HG03457 (cell line): ENCODE measurements around the gene CMTM5.
"Not testable (repeated sequence)": the region's sequence is repeated elsewhere in the genome, so short reads cannot be mapped to it uniquely, and the experiment has no call there.

Source experiments
- ATAC-seq: cut with Tn5 transposase; IDR thresholded peaks from one replicate; pipeline ENCODE4 v1.9.1; 2021; ENCODE audit warnings: moderate number of reproducible peaks; ENCODE audit not compliant: unreplicated experiment

The CMTM5 gene

DNA sequence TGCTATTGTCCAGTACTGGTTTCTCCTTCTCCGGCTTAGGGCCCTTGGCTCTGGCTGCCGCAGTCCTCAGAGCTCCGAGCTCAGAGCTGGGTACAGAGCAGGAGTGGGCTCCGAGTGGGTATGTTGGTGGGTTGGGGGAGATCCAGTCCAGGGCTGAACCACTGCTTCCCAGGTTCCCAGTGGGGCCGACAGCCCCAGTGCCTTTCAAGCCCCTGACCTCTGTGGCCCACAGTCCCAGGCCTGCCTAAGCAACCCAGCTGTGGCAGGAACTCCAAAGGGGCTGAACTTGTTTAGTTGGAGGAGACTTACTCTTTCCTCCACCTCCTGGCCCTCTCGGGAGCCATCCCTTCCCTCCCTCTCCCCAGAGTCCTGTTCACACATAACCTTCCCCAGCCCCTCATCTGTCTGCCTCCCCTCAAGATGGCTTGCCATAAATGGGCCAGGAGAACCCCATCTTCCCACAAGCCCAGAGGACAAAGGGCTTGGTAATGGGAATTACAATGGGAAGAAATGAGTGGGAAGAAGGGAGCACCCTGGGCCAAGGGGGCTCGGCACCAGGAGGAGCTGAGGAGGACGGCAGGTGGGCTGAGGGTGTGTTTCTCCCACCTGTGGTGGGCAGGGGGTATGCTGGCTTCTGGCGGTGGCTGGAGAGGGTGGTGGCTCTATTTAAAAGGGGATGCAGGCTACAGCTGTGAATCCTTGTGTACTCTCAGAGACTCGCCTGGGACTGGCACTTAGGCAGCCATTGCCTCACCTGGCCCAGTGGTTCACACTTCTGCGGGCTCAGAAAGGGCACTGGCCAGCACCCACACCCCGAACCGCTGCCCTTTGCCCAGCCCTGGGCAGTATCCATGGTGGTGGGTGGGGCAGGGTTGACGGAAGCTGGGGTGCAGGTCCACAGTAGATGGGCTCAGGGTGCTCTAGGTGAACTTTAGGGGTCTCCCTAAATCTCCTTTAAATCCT lies 35.0 kb downstream of the CMTM5 start:
- ATAC-seq: no peak

DNA sequence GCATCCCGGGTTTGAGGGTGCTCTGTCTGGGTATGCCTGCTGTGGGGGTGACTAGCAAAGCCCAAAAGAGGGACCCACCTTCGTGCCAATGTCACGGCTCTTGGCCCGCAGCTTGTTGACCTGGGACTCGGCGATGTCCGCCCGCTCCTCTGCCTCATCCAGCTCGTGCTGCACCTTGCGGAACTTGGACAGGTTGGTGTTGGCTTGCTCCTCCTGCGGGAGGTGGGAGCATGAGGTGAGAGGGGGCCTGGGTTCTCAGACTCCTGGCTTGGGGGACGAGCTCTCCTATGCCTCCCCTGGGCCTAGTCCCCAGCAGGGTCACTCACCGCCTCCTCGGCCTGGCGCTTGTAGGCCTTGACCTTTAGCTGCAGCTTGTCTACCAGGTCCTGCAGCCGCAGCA lies 36.8 kb downstream of the CMTM5 start:
- ATAC-seq: no peak

DNA sequence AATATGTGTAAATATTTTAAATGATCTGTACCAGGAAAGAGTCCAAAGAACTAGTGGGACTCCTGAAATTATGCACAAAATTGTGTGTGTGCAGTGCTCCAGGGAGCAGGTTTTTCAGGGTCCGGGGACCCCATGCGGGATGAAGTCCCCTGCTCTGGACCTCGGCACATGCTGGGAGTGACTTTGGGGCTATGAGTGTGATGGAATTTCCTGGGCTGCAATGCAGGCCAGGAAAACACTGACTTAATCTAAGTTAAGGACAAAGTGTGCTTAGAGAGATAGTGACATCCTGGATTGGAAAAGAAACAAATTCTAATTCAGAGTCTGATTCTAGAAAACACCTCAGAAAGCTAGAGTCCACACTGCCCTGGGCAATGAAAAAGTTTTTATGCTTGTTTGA lies 37.4 kb downstream of the CMTM5 start:
- no peak for ATAC-seq

DNA sequence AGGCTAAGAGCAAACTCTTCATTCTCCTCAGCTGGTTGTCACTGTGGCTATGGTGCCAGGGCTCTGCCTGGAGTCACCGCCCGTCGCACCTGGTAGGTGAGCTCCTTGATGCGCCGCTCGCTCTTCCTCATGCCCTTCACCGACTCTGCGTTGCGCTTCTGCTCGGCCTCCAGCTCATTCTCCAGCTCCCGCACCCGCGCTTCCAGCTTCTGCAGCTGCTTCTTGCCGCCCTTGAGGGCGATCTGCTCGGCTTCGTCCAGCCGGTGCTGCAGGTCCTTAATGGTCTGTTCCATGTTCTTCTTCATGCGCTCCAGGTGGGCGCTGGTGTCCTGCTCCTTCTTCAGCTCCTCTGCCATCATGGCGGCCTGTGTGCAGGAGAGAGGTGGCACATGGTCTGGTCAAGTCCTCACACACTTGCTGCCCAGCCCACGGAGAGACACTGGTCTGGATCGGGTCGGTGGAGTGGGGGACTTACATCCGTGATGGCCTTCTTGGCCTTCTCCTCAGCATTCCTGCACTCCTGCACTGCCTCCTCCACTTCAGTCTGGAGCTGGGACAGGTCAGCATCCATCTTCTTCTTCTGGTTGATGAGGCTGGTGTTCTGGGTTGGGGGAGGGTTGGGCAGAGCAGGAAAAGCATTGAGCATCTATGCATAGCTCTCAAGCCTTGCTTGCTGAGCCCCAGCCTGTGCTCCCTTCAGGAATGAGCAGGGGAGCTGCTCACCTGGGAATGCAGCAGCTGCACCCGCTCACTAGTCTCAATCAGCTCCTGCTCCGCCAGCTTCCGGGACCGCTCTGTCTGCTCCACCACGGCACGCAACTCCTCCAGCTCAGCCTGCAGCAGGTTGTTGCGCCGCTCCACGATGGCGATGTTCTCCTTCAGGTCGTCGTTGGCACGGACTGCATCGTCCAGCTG lies 38.3 kb downstream of the CMTM5 start:
- no peak for ATAC-seq

DNA sequence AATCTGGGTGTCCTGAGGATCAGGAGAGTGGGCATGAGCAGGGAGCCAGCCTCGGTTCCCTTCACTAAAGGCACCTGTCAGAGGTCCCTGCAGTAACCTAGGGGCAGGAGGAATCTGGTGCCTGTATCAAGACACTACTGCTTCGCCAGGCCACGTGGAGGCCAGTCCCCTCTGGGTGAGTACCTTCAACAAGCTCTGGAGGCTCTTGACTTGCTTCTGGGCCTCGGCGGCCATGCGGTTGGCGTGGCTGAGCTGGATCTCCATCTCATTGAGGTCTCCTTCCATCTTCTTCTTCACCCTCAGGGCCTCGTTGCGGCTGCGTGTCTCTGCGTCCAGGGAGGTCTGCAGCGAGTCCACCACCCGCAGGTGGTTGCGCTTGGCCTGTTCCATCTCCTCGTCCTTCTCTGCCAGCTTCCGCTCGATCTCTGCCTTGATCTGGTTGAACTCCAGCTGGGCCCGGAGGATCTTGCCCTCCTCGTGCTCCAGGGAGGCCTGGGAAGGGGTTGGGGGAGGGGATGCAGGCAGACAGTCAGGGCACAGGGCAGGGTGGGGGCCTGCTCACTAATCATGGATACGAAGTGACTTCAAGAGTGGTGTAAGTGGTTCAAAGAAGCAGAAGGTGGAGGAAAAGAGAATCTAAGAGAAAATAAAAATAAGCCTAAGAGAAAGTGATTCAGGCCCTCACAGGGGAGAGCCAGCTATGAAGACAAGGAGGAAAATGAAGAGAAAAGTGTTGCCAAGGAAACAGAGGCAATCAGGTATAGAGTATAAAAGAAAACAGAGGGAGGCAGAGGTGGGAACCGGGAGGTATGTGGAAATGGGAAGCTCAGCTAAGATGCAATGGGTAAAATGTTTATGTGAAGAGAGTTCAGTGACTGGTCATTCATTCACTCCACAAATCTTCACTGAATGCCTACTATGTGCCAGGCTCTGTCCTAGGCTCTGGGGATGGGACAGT lies 39.3 kb downstream of the CMTM5 start:
- ATAC-seq: no peak

DNA sequence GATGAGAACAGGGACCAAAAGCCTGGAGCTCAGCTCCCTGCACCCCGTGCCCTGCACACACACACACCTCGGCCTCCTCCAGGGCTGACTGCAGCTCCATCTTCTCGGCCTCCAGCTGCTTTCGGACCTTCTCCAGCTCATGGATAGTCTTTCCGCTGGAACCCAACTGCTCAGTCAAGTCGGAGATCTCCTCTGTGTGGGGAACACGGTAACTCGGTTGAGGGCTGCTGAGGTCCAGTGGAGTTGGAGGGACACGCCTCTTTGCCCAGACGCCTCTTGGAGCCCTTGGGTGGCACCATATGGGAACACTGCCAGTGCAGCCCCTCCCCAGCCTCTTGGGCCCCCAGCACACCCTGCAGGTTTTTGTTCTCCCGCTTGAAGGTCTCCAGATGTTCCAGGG lies 40.0 kb downstream of the CMTM5 start:
- no peak for ATAC-seq

DNA sequence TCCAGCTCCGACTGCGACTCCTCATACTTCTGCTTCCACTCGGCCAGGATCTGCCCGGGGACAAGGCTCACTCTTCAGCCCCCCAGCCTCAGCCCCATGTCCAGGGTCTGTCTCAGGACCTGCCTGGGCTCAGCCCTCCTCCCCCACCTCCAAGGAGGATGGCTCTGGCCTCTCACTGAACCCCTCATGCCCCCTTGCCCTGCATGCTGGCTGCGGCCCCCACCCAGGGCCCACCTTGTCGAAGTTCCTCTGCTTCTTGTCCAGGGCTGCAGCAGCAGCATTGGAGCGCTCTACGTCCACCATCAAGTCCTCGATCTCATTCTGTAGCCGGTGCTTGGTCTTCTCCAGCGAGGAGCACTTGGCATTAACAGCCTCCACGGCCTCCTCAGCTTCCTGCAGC lies 40.4 kb downstream of the CMTM5 start:
- ATAC-seq: not testable (repeated sequence)

DNA sequence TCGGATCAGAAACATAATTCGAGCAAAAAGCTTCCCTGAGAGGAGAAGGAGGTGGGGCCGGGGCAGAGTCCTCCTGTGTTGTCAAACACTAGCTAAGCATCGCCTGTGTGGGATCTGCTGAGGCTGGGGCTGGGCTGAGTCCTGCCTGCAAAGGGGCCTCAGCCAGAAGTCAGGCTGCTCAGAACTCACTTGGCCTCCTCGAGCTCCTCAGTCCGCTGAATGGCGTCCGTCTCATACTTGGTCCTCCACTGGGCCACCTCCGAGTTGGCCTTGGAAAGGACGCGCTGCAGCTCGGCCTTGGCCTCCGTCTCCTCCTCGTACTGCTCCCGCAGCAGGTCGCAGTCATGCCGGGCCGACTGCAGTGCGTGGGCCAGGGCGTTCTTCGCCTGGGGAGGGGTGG lies 41.2 kb downstream of the CMTM5 start:
- no peak for ATAC-seq

DNA sequence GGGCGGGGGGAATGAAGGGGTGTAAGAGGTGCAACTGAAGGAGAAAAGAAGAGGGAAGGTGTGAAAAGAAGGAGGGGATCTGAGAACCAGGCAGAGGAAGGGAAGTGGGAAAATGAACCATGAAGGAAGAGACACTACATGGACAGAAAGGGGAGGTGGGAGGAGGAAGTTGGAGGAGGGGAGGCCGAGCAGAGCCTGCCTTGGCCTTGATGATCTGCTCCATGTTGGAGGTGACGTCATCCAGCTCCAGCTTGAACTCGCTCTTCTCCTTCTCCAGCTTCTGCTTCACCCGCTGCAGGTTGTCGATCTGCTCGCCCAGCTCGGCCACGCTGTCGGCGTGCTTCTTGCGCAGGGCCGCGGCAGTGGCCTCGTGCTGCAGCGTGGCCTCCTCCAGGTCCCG lies 42.8 kb downstream of the CMTM5 start:
- not testable (repeated sequence) for ATAC-seq

DNA sequence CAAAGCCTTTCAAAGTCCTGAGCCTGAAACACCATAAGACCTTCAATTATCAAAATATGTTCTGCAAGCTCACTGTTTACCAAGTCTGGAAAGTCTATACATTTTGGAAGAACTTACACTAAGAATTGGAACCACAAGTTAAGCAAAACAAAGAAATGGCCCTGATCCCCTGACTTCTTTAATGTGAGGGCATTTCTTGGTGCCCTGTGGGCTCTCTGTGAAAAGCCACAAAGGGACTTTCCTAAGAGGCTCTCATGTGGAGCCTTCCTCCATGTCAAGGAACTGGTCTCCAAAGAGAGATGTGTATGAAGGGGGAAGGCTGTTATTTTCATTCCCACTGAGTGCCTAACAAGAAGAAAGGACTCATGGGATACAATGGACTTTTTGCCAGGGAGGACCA lies 44.7 kb downstream of the CMTM5 start:
- ATAC-seq: no peak

DNA sequence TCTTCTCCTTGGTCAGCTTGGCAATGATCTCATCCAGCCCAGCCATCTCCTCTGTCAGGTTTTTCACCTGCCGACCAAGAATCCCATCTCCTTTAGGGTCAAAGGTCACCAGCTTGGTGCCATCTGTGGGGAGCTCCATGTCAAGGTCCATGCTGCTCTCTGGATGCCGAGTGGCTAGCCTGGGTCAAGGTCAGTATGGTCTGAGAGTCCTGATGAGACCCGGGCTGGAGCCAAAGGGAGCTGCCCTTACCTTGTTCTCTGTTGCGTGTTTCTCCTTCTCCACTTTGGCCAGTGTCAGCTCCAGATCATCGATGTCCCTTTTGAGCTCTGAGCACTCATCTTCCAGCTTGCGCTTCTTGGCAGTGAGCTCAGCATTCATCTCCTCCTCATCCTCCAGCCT lies 46.8 kb downstream of the CMTM5 start:
- no peak for ATAC-seq

DNA sequence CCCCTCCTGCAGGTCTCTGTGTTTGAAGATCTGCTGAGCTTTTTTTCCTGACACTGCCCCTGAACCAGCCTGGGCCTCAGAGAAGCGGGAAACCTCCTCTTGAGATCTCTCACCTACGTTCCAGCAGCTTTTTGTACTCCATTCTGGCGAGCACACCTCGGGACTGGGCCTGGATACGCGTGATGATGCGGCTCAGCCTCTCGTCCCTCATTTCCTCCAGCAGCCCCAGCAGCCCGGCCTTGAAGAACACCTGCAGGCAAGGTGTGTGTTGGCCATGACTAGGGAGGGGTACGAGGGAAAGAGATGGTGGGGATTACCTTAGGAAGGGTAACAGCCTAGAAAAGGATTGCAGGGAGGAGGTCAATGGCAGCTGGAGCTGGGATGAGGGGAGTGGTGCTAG lies 48.3 kb downstream of the CMTM5 start:
- ATAC-seq: no peak

DNA sequence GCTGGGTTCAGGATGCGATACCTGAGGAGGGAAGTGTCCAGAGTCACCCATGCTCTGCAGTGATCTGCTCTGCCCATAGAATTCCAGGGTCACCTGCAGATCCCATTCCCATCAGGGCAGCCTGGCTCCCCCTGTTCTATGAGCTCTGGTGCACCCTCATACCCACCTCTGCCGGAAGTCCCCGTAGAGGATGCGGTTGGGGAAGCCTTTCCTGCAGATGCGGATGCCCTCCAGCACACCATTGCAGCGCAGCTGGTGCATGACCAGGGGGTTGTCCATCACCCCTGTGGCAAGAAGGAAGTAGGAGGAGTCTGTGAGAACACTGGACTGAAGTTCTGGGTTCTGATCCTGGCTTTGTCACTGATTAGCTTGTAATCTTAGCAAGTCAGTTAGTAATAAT lies 49.0 kb downstream of the CMTM5 start:
- not testable (repeated sequence) for ATAC-seq

DNA sequence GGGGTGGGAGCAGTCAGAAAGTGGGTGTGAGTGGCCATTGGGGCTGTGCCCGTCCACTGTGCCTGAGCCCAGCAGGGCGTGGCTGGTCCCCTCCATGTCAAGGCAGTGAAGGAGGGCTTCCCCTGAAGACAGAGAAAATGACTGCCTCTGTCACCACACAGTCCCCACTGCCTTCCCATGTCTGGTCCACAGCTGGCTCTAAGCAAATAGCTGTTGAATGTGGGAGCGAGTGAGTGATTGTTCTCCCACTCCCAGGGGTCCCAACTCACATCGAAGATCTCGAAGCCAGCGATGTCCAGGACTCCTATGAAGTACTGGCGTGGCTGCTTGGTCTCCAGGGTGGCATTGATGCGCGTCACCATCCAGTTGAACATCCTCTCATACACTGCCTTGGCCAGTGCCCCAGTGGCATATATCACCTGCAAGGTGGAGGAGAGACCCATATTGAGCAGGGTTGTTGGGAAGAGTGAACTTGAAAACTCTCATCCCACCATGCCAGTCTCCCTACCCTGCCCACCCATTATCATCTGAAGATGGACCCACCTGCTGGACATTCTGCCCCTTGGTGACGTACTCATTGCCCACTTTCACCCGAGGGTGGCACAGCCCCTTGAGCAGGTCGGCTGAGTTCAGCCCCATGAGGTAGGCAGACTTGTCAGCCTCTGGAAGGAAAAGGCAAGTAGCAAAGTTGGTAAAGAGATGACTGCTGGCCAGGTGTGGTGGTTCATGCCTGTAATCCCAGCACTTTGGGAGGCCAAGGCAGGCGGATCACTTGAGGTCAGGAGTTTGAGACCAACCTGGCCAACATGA lies 52.0 kb downstream of the CMTM5 start:
- ATAC-seq: no peak
